Measurements from ENCODE around the gene FOXK1.

The FOXK1 gene

GRCh38 chr7:4700577-4701235, 18.6 kb downstream of the FOXK1 start:
- no peak for DNase-seq

GRCh38 chr7:4702961-4703512, 20.9 kb downstream of the FOXK1 start:
- DNase-seq = no peak

- no peak for DNase-seq
Observed at GRCh38 chr7:4703532-4703931, 21.4 kb downstream of the FOXK1 start.

- no peak for DNase-seq
Observed at GRCh38 chr7:4706384-4707216, 24.5 kb downstream of the FOXK1 start.

GRCh38 chr7:4707217-4707741, 25.2 kb downstream of the FOXK1 start:
- DNase-seq = no peak

- no peak for DNase-seq
Observed at GRCh38 chr7:4707980-4708411, 25.9 kb downstream of the FOXK1 start.

GRCh38 chr7:4709187-4709586, 27.1 kb downstream of the FOXK1 start:
- no peak for DNase-seq

- DNase-seq = no peak
Observed at GRCh38 chr7:4711093-4711492, 29.0 kb downstream of the FOXK1 start.

- DNase-seq = no peak
Observed at GRCh38 chr7:4711634-4712033, 29.5 kb downstream of the FOXK1 start.

GRCh38 chr7:4712281-4713182, 30.4 kb downstream of the FOXK1 start:
- no peak for DNase-seq

- no peak for DNase-seq
Observed at GRCh38 chr7:4713183-4713784, 31.2 kb downstream of the FOXK1 start.

- DNase-seq = no peak
Observed at GRCh38 chr7:4714161-4714700, 32.1 kb downstream of the FOXK1 start.

GRCh38 chr7:4714767-4715409, 32.8 kb downstream of the FOXK1 start:
- no peak for DNase-seq

GRCh38 chr7:4715410-4715776, 33.3 kb downstream of the FOXK1 start:
- DNase-seq = no peak

- DNase-seq = no peak
Observed at GRCh38 chr7:4716946-4717795, 35.1 kb downstream of the FOXK1 start.

- DNase-seq = no peak
Observed at GRCh38 chr7:4718075-4718474, 36.0 kb downstream of the FOXK1 start.

- no peak for DNase-seq
Observed at GRCh38 chr7:4720225-4720624, 38.1 kb downstream of the FOXK1 start.

GRCh38 chr7:4722308-4722707, 40.2 kb downstream of the FOXK1 start:
- no peak for DNase-seq

- DNase-seq = no peak
Observed at GRCh38 chr7:4722960-4723630, 41.0 kb downstream of the FOXK1 start.

GRCh38 chr7:4724648-4725013, 42.5 kb downstream of the FOXK1 start:
- no peak for DNase-seq
